Activated gamma-delta T cell treated with anti-CD3 and anti-CD28 coated beads, Interleukin-2, amount 50 U/mL, for 16 hours (primary cell): ENCODE data around the gene GREB1.

ENCODE experiments used
- DNase-seq: peaks from one replicate; pipeline ENCODE4 v3.0.0-alpha.2; 2020; ENCODE audit warnings: low read depth

Gene GREB1

GRCh38 chr2:11540148-11540995 lies 6.5 kb downstream of the GREB1 start:
- DNase-seq, result no peak

GRCh38 chr2:11540996-11541692 lies 7.3 kb downstream of the GREB1 start:
- DNase-seq, result no peak

- DNase-seq, result no peak
These were observed 7.9 kb downstream of the GREB1 start for GRCh38 chr2:11541693-11542274.

GRCh38 chr2:11542275-11542819 lies 8.5 kb downstream of the GREB1 start:
- DNase-seq, result no peak

- DNase-seq, result no peak
These were observed 9.7 kb downstream of the GREB1 start for GRCh38 chr2:11543337-11544216.

- no peak for DNase-seq
These were observed 12.2 kb downstream of the GREB1 start for GRCh38 chr2:11546072-11546471.

GRCh38 chr2:11547912-11548497 lies 14.2 kb downstream of the GREB1 start:
- DNase-seq, result no peak

- no peak for DNase-seq
These were observed 16.5 kb downstream of the GREB1 start for GRCh38 chr2:11550302-11550701.

- no peak for DNase-seq
These were observed 17.2 kb downstream of the GREB1 start for GRCh38 chr2:11550901-11551568.

- no peak for DNase-seq
These were observed 17.9 kb downstream of the GREB1 start for GRCh38 chr2:11551569-11552259.

- no peak for DNase-seq
These were observed 18.4 kb downstream of the GREB1 start for GRCh38 chr2:11552260-11552638.

GRCh38 chr2:11553661-11554398 lies 20.0 kb downstream of the GREB1 start:
- DNase-seq, result no peak

GRCh38 chr2:11554399-11554716 lies 20.5 kb downstream of the GREB1 start:
- DNase-seq, result no peak

GRCh38 chr2:11556101-11556806 lies 22.4 kb downstream of the GREB1 start:
- no peak for DNase-seq

- DNase-seq, result no peak
These were observed 24.5 kb downstream of the GREB1 start for GRCh38 chr2:11558214-11558886.

- DNase-seq, result no peak
These were observed 25.4 kb downstream of the GREB1 start for GRCh38 chr2:11559066-11559785.

- DNase-seq, result no peak
These were observed 25.9 kb downstream of the GREB1 start for GRCh38 chr2:11559786-11560155.

- DNase-seq, result no peak
These were observed 27.0 kb downstream of the GREB1 start for GRCh38 chr2:11560806-11561205.
